H9 (cell line): ENCODE measurements around the gene PDZRN4. TPM values are rescaled to one million over a fixed set of nuclear protein-coding genes. Genes with fewer than 3 reads are reported as not detected.
A peak's percentile ranks its signal among the peaks of the same experiment; 100 is the strongest.

Source experiments
- DNase-seq: peaks from one replicate; pipeline ENCODE4 v3.0.0-alpha.2; 2017
- H2AFZ ChIP-seq: one replicate; pipeline ENCODE4 v1.6.1; 2013; ENCODE audit warnings: mild to moderate bottlenecking, low read length, control low read depth, moderate library complexity
- H2AK5ac ChIP-seq: 2 replicates; pipeline ENCODE4 v1.6.1; 2013; ENCODE audit warnings: low read length, control low read depth, mixed read lengths; ENCODE audit not compliant: insufficient read length
- H2BK120ac ChIP-seq: one replicate; pipeline ENCODE4 v1.6.1; 2013; ENCODE audit warnings: low read depth, mild to moderate bottlenecking, low read length, control low read depth, inconsistent platforms; ENCODE audit not compliant: poor library complexity, severe bottlenecking
- H2BK12ac ChIP-seq: 2 replicates; pipeline ENCODE4 v1.6.1; 2013; ENCODE audit warnings: low read length, control low read depth, mixed read lengths, low read depth; ENCODE audit not compliant: insufficient read length
- H2BK15ac ChIP-seq: 2 replicates; pipeline ENCODE4 v1.6.1; 2013; ENCODE audit warnings: low read depth, low read length, control low read depth
- H2BK20ac ChIP-seq: one replicate; pipeline ENCODE4 v1.6.1; 2013; ENCODE audit warnings: low read depth, mild to moderate bottlenecking, low read length, control low read depth, inconsistent platforms; ENCODE audit not compliant: poor library complexity, severe bottlenecking
- H2BK5ac ChIP-seq: 2 replicates; pipeline ENCODE4 v1.6.1; 2013; ENCODE audit warnings: low read length, control low read depth, mixed read lengths; ENCODE audit not compliant: insufficient read length
- H3K14ac ChIP-seq: 2 replicates; pipeline ENCODE4 v1.6.1; 2013; ENCODE audit warnings: low read length, control low read depth; ENCODE audit not compliant: insufficient read depth
- H3K18ac ChIP-seq: 2 replicates; pipeline ENCODE4 v1.6.1; 2013; ENCODE audit warnings: low read depth, mild to moderate bottlenecking, mixed read lengths, low read length, control low read depth; ENCODE audit not compliant: insufficient read length
- H3K23ac ChIP-seq: 2 replicates; pipeline ENCODE4 v1.6.1; 2013; ENCODE audit warnings: low read length, control low read depth, mixed read lengths, low read depth; ENCODE audit not compliant: insufficient read length
- H3K23me2 ChIP-seq: 2 replicates; pipeline ENCODE4 v1.6.1; 2013; ENCODE audit warnings: low read depth, mild to moderate bottlenecking, mixed read lengths, low read length, control low read depth; ENCODE audit not compliant: insufficient read length, poor library complexity, severe bottlenecking
- H3K27ac ChIP-seq: 2 replicates; pipeline ENCODE4 v1.5.1; 2013; ENCODE audit warnings: low read length, control low read depth, mixed read lengths, low read depth; ENCODE audit not compliant: insufficient read length
- H3K27me3 ChIP-seq: 2 replicates; pipeline ENCODE4 v1.6.1; 2013; ENCODE audit warnings: low read length, control low read depth, inconsistent platforms; ENCODE audit not compliant: insufficient read depth
- H3K4ac ChIP-seq: 2 replicates; pipeline ENCODE4 v1.6.1; 2013; ENCODE audit warnings: low read depth, mild to moderate bottlenecking, control low read depth, inconsistent platforms, low read length, moderate library complexity
- H3K4me1 ChIP-seq: 2 replicates; pipeline ENCODE4 v1.6.1; 2013; ENCODE audit warnings: low read length, control low read depth, inconsistent platforms; ENCODE audit not compliant: insufficient read depth
- H3K4me2 ChIP-seq: 2 replicates; pipeline ENCODE4 v1.6.1; 2013; ENCODE audit warnings: low read length, control low read depth, mixed read lengths; ENCODE audit not compliant: insufficient read length, insufficient read depth
- H3K56ac ChIP-seq: 2 replicates; pipeline ENCODE4 v1.6.1; 2013; ENCODE audit warnings: low read depth, mild to moderate bottlenecking, mixed read lengths, low read length, control low read depth; ENCODE audit not compliant: insufficient read length
- H3K79me1 ChIP-seq: 2 replicates; pipeline ENCODE4 v1.6.1; 2013; ENCODE audit warnings: low read depth, mild to moderate bottlenecking, moderate library complexity, low read length, control low read depth, inconsistent platforms; ENCODE audit not compliant: insufficient read depth, poor library complexity, severe bottlenecking
- H3K79me2 ChIP-seq: 2 replicates; pipeline ENCODE4 v1.6.1; 2013; ENCODE audit warnings: low read length, control low read depth, inconsistent platforms; ENCODE audit not compliant: insufficient read depth
- H3K9ac ChIP-seq: 2 replicates; pipeline ENCODE4 v1.6.1; 2013; ENCODE audit warnings: low read length, control low read depth, mixed read lengths; ENCODE audit not compliant: insufficient read length; ENCODE audit errors: extremely low read depth
- H3K9me3 ChIP-seq: one replicate; pipeline ENCODE4 v1.6.1; 2013; ENCODE audit warnings: low read depth, low read length, inconsistent platforms; ENCODE audit not compliant: control insufficient read depth
- H3T11ph ChIP-seq: one replicate; pipeline ENCODE4 v1.6.1; 2013; ENCODE audit warnings: mild to moderate bottlenecking, low read length, control low read depth, inconsistent platforms
- H4K20me1 ChIP-seq: one replicate; pipeline ENCODE4 v1.6.1; 2013; ENCODE audit not compliant: control insufficient read depth, insufficient read length, insufficient read depth
- H4K5ac ChIP-seq: 2 replicates; pipeline ENCODE4 v1.6.1; 2013; ENCODE audit warnings: low read depth, mild to moderate bottlenecking, mixed read lengths, low read length, control low read depth; ENCODE audit not compliant: insufficient read length
- H4K8ac ChIP-seq: replicated peaks from 2 replicates; pipeline ENCODE4 v1.6.1; 2013; ENCODE audit warnings: low read length, control low read depth, mixed read lengths, low read depth; ENCODE audit not compliant: insufficient read length
- H4K91ac ChIP-seq: 2 replicates; pipeline ENCODE4 v1.6.1; 2013; ENCODE audit warnings: low read depth, mild to moderate bottlenecking, moderate library complexity, mixed read lengths, low read length, control low read depth; ENCODE audit not compliant: insufficient read length
- H3K27ac Mint-ChIP-seq, 3 experiments: 2 replicates in 2 of 3; 3 replicates in 1 of 3; pipeline ENCODE4 v1.8.0; 2020 to 2021; ENCODE audit warnings: mixed read lengths in 3 of 3, mild to moderate bottlenecking in 1 of 3, moderate library complexity in 1 of 3
- H3K27me3 Mint-ChIP-seq: 2 replicates; pipeline ENCODE4 v1.8.0; 2021; ENCODE audit warnings: low read depth, mild to moderate bottlenecking, moderate library complexity, mixed read lengths
- H3K36me3 Mint-ChIP-seq, 3 experiments: 2 replicates in 2 of 3; 3 replicates in 1 of 3; pipeline ENCODE4 v1.8.0; 2020 to 2021; ENCODE audit warnings: low read depth in 3 of 3, mixed read lengths in 3 of 3; ENCODE audit not compliant: insufficient read depth in 1 of 3
- H3K4me1 Mint-ChIP-seq, 2 experiments: 2 replicates each; pipeline ENCODE4 v1.8.0; 2020; ENCODE audit warnings: mixed read lengths in 2 of 2
- H3K4me3 Mint-ChIP-seq, 2 experiments: 2 replicates in 1 of 2; 3 replicates in 1 of 2; pipeline ENCODE4 v1.8.0; 2020 to 2021; ENCODE audit warnings: mild to moderate bottlenecking in 2 of 2, mixed read lengths in 2 of 2, moderate library complexity in 1 of 2
- H3K9me3 Mint-ChIP-seq, 2 experiments: 2 replicates in 1 of 2; 3 replicates in 1 of 2; pipeline ENCODE4 v1.8.0; 2020; ENCODE audit warnings: mild to moderate bottlenecking in 2 of 2, mixed read lengths in 2 of 2, moderate library complexity in 1 of 2
- CTCF ChIP-seq: fragments of 200-600 bp; sonication (generic); conservative IDR thresholded peaks from 3 replicates; pipeline ENCODE4 v1.8.0; 2021; ENCODE audit warnings: antibody characterized with exemption, mild to moderate bottlenecking
- WGBS: extraction: QIAGEN DNeasy Blood & Tissue Kit; methylation state at CpG from one replicate; pipeline ENCODE4 v1.1.7; 2013; ENCODE audit warnings: missing lambda C conversion rate, low lambda C conversion rate, mixed read lengths; ENCODE audit not compliant: insufficient read length; ENCODE audit errors: extremely low coverage; 5-methylcytosine and 5-hydroxymethylcytosine counted together
- total RNA-seq: library from RNA; stranded (reverse); gene quantifications from 2 replicates; pipeline ENCODE4 v1.2.1, GENCODE V29; 2021

Gene PDZRN4
- total RNA-seq, 1 experiment from 2014 or later, result not detected

GRCh38 chr12:41605545-41606305, 417.6 kb downstream of the PDZRN4 start:
- no peak for TF ChIP-seq CTCF
- no peaks in the 10 kb centered on the region for H3K27me3 ChIP-seq
- no peak overlapping the region for H3K9ac ChIP-seq
- peaks cover 10% of the 10 kb centered on the region; the same call in 1 of the 2 replicates for H3K4me1 ChIP-seq
- no peaks in the 10 kb centered on the region; the same call in 1 of the 2 replicates for H3K27me3 Mint-ChIP-seq
- no peaks in the 10 kb centered on the region for H3K23me2 ChIP-seq
- H4K5ac ChIP-seq, result no peak overlapping the region
- 100% methylated on average over 1 of the region's 16 CpGs for WGBS
- no peak overlapping the region for H3K4me3 Mint-ChIP-seq
- H2BK20ac ChIP-seq, result no peak overlapping the region
- H3K27ac Mint-ChIP-seq, result no peak overlapping the region
- H4K8ac ChIP-seq, result no peak overlapping the region
- H4K20me1 ChIP-seq, result no peaks in the 10 kb centered on the region
- peaks cover 14 to 15% of the 10 kb centered on the region in 2 experiments for H3K9me3 Mint-ChIP-seq
- H2BK5ac ChIP-seq, result no peak overlapping the region
- no peaks in the 10 kb centered on the region for H3K79me1 ChIP-seq
- H2BK12ac ChIP-seq, result no peak overlapping the region
- peaks cover 6 to 15% (median 10%) of the 10 kb centered on the region in 3 experiments for H3K36me3 Mint-ChIP-seq
- H3K27ac ChIP-seq, result no peak overlapping the region
- no peaks in the 10 kb centered on the region for H3K79me2 ChIP-seq
- H3K4me2 ChIP-seq, result no peak overlapping the region
- no peak for DNase-seq
- H3K9me3 ChIP-seq, result no peaks in the 10 kb centered on the region
- peak overlapping the region; percentile 1 for H3K18ac ChIP-seq
- H4K91ac ChIP-seq, result no peak overlapping the region
- no peak overlapping the region for H3K4ac ChIP-seq
- no peak overlapping the region; the same call in 1 of the 2 replicates for H3K14ac ChIP-seq
- no peak overlapping the region for H2AFZ ChIP-seq
- H2BK120ac ChIP-seq, result no peak overlapping the region
- no peaks in the 10 kb centered on the region for H3K4me1 Mint-ChIP-seq
- no peak overlapping the region for H2AK5ac ChIP-seq
- no peak overlapping the region for H3T11ph ChIP-seq
- peak overlapping the region; percentile 22 for H3K56ac ChIP-seq
- H3K23ac ChIP-seq, result no peak overlapping the region
- H2BK15ac ChIP-seq, result no peak overlapping the region
